ENCODE results near the gene RAB7A. TPM values are rescaled to one million over a fixed set of nuclear protein-coding genes. Genes with fewer than 3 reads are reported as not detected.

The RAB7A gene
- total and polyA plus RNA-seq, 2 of the 13 experiments (the other 11 are each of a cell fraction or from before 2014, with no cell fraction given), result 26.5 to 182 TPM

DNA sequence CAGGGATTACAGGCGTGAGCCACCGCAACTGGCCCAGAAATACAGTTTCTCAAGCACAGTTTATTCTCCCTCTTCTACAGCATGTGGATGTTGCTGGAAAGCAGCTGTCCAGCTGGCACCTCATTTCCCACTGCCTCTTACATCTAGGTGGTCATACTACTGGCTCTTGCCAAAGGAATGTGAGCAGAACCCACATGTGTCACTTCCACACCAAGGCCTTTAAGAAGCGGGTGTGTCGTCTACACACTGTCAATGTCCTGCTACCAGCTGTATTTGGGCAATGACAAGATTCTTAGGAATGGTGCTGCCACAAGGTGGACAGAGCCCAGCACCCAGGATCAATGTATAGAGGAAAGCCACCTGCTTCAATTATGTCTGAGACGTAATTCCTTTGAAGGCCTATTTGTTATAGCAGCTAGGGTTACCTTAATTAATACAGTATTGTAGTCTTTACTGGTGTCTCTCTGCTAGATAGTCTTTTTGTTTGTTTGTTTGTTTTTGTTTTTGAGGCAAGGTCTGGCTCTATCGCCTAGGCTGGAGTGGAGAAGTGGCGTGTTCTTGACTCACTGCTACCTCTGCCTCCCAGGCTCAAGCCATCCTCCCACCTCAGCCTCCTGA lies 15.1 kb upstream of the RAB7A start:
- Histone ChIP-seq H3K79me2 (ENCODE audit: insufficient read depth, low read length) (no peaks in the 10 kb centered on the region), H3K36me3 (replicated peaks in 1 of 2; ENCODE audit: control insufficient read depth in 1 of 2, insufficient read depth in 2 of 2, low read length in 2 of 2) (no peaks in the 10 kb centered on the region), H3K4me2 (ENCODE audit: low read depth, low read length) (no peak overlapping the region), H2AFZ (ENCODE audit: low read length) (no peak overlapping the region), H3K9ac (ENCODE audit: insufficient read depth, low read depth, low read length) (no peak overlapping the region), H3K4me3 (replicated peaks in 1 of 3; ENCODE audit: insufficient read depth in 1 of 3, low read depth in 2 of 3, low read length in 3 of 3) (no peak overlapping the region), H4K20me1 (ENCODE audit: insufficient read depth, low read length) (no peaks in the 10 kb centered on the region), H3K9me3 (ENCODE audit: low read length) (no peaks in the 10 kb centered on the region), H3K27ac (ENCODE audit: extremely low read length, insufficient read depth, low read length) (no peak overlapping the region), H3K27me3 (ENCODE audit: control insufficient read depth in 1 of 2, insufficient read depth in 2 of 2, low read length in 2 of 2) (peaks cover 2 to 20% of the 10 kb centered on the region in 2 experiments; a peak in 3 of 5 replicates), H3K4me1 (ENCODE audit: insufficient read depth, low read length) (peaks cover 20% of the 10 kb centered on the region)
- intact Hi-C loops (cut with micrococcal nuclease; ENCODE audit: unreplicated experiment), result no loop called here
- in situ Hi-C loops (cut with HindIII; ENCODE audit: extremely low pct_ligation_motif_present, low pct_unique_long_range_greater_than_20kb), result no loop called here
- FAIRE-seq, result no peak
- WGBS (ENCODE audit: low lambda C conversion rate), result 66% methylated on average over 5 of the region's 7 CpGs
- POLR2A ChIA-PET, result no interaction called here
- no peak for TF ChIP-seq ZNF674 (CRISPR knock-in tag; IDR thresholded peaks at IDR 0.05; ENCODE audit: low read depth)
- no peak for TF ChIP-seq KMT2B (CRISPR knock-in tag; IDR thresholded peaks at IDR 0.05)
- TF ChIP-seq, protein P1, sequence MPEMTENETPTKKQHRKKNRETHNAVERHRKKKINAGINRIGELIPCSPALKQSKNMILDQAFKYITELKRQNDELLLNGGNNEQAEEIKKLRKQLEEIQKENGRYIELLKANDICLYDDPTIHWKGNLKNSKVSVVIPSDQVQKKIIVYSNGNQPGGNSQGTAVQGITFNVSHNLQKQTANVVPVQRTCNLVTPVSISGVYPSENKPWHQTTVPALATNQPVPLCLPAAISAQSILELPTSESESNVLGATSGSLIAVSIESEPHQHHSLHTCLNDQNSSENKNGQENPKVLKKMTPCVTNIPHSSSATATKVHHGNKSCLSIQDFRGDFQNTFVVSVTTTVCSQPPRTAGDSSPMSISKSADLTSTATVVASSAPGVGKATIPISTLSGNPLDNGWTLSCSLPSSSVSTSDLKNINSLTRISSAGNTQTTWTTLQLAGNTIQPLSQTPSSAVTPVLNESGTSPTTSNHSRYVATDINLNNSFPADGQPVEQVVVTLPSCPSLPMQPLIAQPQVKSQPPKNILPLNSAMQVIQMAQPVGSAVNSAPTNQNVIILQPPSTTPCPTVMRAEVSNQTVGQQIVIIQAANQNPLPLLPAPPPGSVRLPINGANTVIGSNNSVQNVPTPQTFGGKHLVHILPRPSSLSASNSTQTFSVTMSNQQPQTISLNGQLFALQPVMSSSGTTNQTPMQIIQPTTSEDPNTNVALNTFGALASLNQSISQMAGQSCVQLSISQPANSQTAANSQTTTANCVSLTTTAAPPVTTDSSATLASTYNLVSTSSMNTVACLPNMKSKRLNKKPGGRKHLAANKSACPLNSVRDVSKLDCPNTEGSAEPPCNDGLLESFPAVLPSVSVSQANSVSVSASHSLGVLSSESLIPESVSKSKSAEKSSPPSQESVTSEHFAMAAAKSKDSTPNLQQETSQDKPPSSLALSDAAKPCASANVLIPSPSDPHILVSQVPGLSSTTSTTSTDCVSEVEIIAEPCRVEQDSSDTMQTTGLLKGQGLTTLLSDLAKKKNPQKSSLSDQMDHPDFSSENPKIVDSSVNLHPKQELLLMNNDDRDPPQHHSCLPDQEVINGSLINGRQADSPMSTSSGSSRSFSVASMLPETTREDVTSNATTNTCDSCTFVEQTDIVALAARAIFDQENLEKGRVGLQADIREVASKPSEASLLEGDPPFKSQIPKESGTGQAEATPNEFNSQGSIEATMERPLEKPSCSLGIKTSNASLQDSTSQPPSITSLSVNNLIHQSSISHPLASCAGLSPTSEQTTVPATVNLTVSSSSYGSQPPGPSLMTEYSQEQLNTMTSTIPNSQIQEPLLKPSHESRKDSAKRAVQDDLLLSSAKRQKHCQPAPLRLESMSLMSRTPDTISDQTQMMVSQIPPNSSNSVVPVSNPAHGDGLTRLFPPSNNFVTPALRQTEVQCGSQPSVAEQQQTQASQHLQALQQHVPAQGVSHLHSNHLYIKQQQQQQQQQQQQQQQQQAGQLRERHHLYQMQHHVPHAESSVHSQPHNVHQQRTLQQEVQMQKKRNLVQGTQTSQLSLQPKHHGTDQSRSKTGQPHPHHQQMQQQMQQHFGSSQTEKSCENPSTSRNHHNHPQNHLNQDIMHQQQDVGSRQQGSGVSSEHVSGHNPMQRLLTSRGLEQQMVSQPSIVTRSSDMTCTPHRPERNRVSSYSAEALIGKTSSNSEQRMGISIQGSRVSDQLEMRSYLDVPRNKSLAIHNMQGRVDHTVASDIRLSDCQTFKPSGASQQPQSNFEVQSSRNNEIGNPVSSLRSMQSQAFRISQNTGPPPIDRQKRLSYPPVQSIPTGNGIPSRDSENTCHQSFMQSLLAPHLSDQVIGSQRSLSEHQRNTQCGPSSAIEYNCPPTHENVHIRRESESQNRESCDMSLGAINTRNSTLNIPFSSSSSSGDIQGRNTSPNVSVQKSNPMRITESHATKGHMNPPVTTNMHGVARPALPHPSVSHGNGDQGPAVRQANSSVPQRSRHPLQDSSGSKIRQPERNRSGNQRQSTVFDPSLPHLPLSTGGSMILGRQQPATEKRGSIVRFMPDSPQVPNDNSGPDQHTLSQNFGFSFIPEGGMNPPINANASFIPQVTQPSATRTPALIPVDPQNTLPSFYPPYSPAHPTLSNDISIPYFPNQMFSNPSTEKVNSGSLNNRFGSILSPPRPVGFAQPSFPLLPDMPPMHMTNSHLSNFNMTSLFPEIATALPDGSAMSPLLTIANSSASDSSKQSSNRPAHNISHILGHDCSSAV (CRISPR knock-in tag; IDR thresholded peaks at IDR 0.05; ENCODE audit: borderline replicate concordance), result no peak
- no peak for TF ChIP-seq NCOR1 (IDR thresholded peaks at IDR 0.05; ENCODE audit: borderline replicate concordance, low read length)
- TF ChIP-seq DMAP1 (CRISPR knock-in tag; IDR thresholded peaks at IDR 0.05), result no peak
- peak; percentile 96 for TF ChIP-seq ZNF12 (CRISPR knock-in tag; IDR thresholded peaks at IDR 0.05)
- no peak for TF ChIP-seq ZNF891 (CRISPR knock-in tag; IDR thresholded peaks at IDR 0.05)
- BruUV-seq (replicated peaks), result no TSS peak
- CTCF ChIA-PET (ENCODE audit: low intra/inter-chr PET ratio, low total read pairs), result no interaction called here
- no peak for DNase-seq (ENCODE audit: low spot score)
- no peak for ATAC-seq
